Smooth muscle cell (in vitro differentiated cells): Measurements from ENCODE around the gene DCP1A. TPM values are rescaled to one million over a fixed set of nuclear protein-coding genes. Genes with fewer than 3 reads are reported as not detected.
A peak's percentile ranks its signal among the peaks of the same experiment; 100 is the strongest.
"Not testable (repeated sequence)": the region's sequence is repeated elsewhere in the genome, so short reads cannot be mapped to it uniquely, and the experiment has no call there.

Source experiments
- DNase-seq: peaks from one replicate; lab custom pipeline; 2025; ENCODE audit not compliant: unreplicated experiment; lab: John Stamatoyannopoulos, UW
- H2AFZ ChIP-seq: fragments of 200-600 bp; sonication (generic); 2 replicates; pipeline ENCODE4 v1.6.0; 2016; ENCODE audit warnings: antibody characterized with exemption, low read depth, mild to moderate bottlenecking
- H3F3A ChIP-seq: fragments of 200-600 bp; sonication (generic); 2 replicates; pipeline ENCODE4 v1.6.0; 2017; ENCODE audit warnings: antibody characterized with exemption, low read depth
- H3K27ac ChIP-seq: fragments of 200-600 bp; sonication (generic); 2 replicates; pipeline ENCODE4 v1.5.1; 2016; ENCODE audit warnings: low read depth, mild to moderate bottlenecking
- H3K27me3 ChIP-seq: fragments of 200-600 bp; sonication (generic); 2 replicates; pipeline ENCODE4 v1.6.1; 2016; ENCODE audit warnings: low read depth, mild to moderate bottlenecking
- H3K36me3 ChIP-seq: fragments of 200-600 bp; sonication (generic); 2 replicates; pipeline ENCODE4 v1.5.1; 2016; ENCODE audit warnings: low read depth
- H3K4me1 ChIP-seq: fragments of 200-600 bp; sonication (generic); 2 replicates; pipeline ENCODE4 v1.5.1; 2016; ENCODE audit warnings: low read depth
- H3K4me2 ChIP-seq: fragments of 200-600 bp; sonication (generic); 2 replicates; pipeline ENCODE4 v1.6.0; 2016; ENCODE audit warnings: mild to moderate bottlenecking
- H3K4me3 ChIP-seq: fragments of 200-600 bp; sonication (generic); 2 replicates; pipeline ENCODE4 v1.5.1; 2016; ENCODE audit warnings: mild to moderate bottlenecking
- H3K79me2 ChIP-seq: fragments of 200-600 bp; sonication (generic); 2 replicates; pipeline ENCODE4 v1.6.0; 2016; ENCODE audit warnings: low read depth, mild to moderate bottlenecking
- H3K9ac ChIP-seq: fragments of 200-600 bp; sonication (generic); 2 replicates; pipeline ENCODE4 v1.6.0; 2016; ENCODE audit warnings: low read depth
- H3K9me3 ChIP-seq: fragments of 200-600 bp; sonication (generic); replicated peaks from 2 replicates; pipeline ENCODE4 v1.5.1; 2016; ENCODE audit warnings: low read depth
- H4K20me1 ChIP-seq: fragments of 200-600 bp; sonication (generic); 2 replicates; pipeline ENCODE4 v1.6.0; 2016; ENCODE audit warnings: low read depth
- CTCF ChIP-seq: fragments of 200-600 bp; sonication (generic); IDR thresholded peaks from 2 replicates; pipeline ENCODE4 v1.5.1; 2017; ENCODE audit warnings: borderline replicate concordance, mild to moderate bottlenecking, antibody characterized with exemption; ENCODE audit not compliant: insufficient read depth, poor library complexity, severe bottlenecking
- WGBS: methylation state at CpG from one replicate; pipeline ENCODE4 v1.1.7; 2016; ENCODE audit warnings: low lambda C conversion rate; 5-methylcytosine and 5-hydroxymethylcytosine counted together
- polyA plus RNA-seq: library from polyadenylated mRNA; unstranded; fragments of >200 nt; fragmentation: Nextera tagmentation; extraction: Ambion mirVana; gene quantifications from 2 replicates; pipeline ENCODE4 v1.2.1, GENCODE V29; 2016
- total RNA-seq: library from RNA; depleted of rRNA; stranded (reverse); fragments of >200 nt; gene quantifications from 2 replicates; pipeline ENCODE4 v1.2.3, GENCODE V29; 2014

Gene DCP1A
- total and polyA plus RNA-seq, 2 experiments from 2014 or later = 24.7 to 43.5 TPM

- WGBS = under 1% methylated on average over 27 of the region's 32 CpGs
- H3K27ac ChIP-seq = peak overlapping the region; percentile 60
- no peaks in the 10 kb centered on the region for H3K27me3 ChIP-seq
- H3K36me3 ChIP-seq = no peaks in the 10 kb centered on the region
- DNase-seq = no peak
- peaks cover 9% of the 10 kb centered on the region for H3F3A ChIP-seq
- H4K20me1 ChIP-seq = peaks cover 57% of the 10 kb centered on the region
- H3K4me1 ChIP-seq = peaks cover 31% of the 10 kb centered on the region
- no peaks in the 10 kb centered on the region for H3K9me3 ChIP-seq
- peak overlapping the region; percentile 71 for H3K9ac ChIP-seq
- peak overlapping the region; percentile 49 for H2AFZ ChIP-seq
- peak overlapping the region; percentile 98 for H3K4me3 ChIP-seq
- no peak for TF ChIP-seq CTCF
- H3K79me2 ChIP-seq = peaks cover 57% of the 10 kb centered on the region
- H3K4me2 ChIP-seq = peak overlapping the region; percentile 100
Measured at GRCh38 chr3:53254509-53255422, 92.6 kb downstream of the DCP1A start.

- peaks cover 66% of the 10 kb centered on the region for H4K20me1 ChIP-seq
- no peaks in the 10 kb centered on the region for H3K27me3 ChIP-seq
- H3K9me3 ChIP-seq = no peaks in the 10 kb centered on the region
- peaks cover 66% of the 10 kb centered on the region for H3K79me2 ChIP-seq
- H3F3A ChIP-seq = peaks cover 7% of the 10 kb centered on the region
- no peak for DNase-seq
- no peak for TF ChIP-seq CTCF
- no peaks in the 10 kb centered on the region for H3K36me3 ChIP-seq
- peaks cover 23% of the 10 kb centered on the region for H3K4me1 ChIP-seq
- H3K4me2 ChIP-seq = peak overlapping the region; percentile 100
- WGBS = 49% methylated on average over 7 of the region's 7 CpGs
- H3K27ac ChIP-seq = no peak overlapping the region
- H3K4me3 ChIP-seq = peak overlapping the region; percentile 98
- no peak overlapping the region for H3K9ac ChIP-seq
- no peak overlapping the region for H2AFZ ChIP-seq
Measured at GRCh38 chr3:53253707-53254508, 93.4 kb downstream of the DCP1A start.

- H3K79me2 ChIP-seq = peaks cover 76% of the 10 kb centered on the region
- not testable (repeated sequence) for H3K27ac ChIP-seq, H3F3A ChIP-seq, H2AFZ ChIP-seq, H3K36me3 ChIP-seq, H3K4me3 ChIP-seq, DNase-seq, H3K9me3 ChIP-seq, H3K9ac ChIP-seq, H3K27me3 ChIP-seq
- H4K20me1 ChIP-seq = peaks cover 75% of the 10 kb centered on the region
- peaks cover 20% of the 10 kb centered on the region for H3K4me1 ChIP-seq
- 77% methylated on average over 8 of the region's 8 CpGs for WGBS
- peak overlapping the region; percentile 15 for H3K4me2 ChIP-seq
Measured at GRCh38 chr3:53252947-53253322, 94.4 kb downstream of the DCP1A start.
